ENCODE data around the gene AARSD1. TPM values are rescaled to one million over a fixed set of nuclear protein-coding genes. Genes with fewer than 3 reads are reported as not detected.
"Not testable (repeated sequence)": the region's sequence is repeated elsewhere in the genome, so short reads cannot be mapped to it uniquely, and the experiment has no call there.

The AARSD1 gene
- total RNA-seq, 1 donor from 2014 or later, result 39.6 TPM

- Mint-ChIP-seq H3K4me1 (ENCODE audit: unreplicated experiment) (peaks cover 26% of the 10 kb centered on the region), H3K36me3 (ENCODE audit: low read depth, unreplicated experiment) (peaks cover 11% of the 10 kb centered on the region), H3K9me3 (ENCODE audit: unreplicated experiment) (no peaks in the 10 kb centered on the region), H3K27ac (ENCODE audit: unreplicated experiment) (peak overlapping the region; percentile 85), H3K27me3 (ENCODE audit: unreplicated experiment) (peaks cover 10% of the 10 kb centered on the region), H3K4me3 (ENCODE audit: unreplicated experiment) (peak overlapping the region; percentile 95)
- TF ChIP-seq, protein P1, sequence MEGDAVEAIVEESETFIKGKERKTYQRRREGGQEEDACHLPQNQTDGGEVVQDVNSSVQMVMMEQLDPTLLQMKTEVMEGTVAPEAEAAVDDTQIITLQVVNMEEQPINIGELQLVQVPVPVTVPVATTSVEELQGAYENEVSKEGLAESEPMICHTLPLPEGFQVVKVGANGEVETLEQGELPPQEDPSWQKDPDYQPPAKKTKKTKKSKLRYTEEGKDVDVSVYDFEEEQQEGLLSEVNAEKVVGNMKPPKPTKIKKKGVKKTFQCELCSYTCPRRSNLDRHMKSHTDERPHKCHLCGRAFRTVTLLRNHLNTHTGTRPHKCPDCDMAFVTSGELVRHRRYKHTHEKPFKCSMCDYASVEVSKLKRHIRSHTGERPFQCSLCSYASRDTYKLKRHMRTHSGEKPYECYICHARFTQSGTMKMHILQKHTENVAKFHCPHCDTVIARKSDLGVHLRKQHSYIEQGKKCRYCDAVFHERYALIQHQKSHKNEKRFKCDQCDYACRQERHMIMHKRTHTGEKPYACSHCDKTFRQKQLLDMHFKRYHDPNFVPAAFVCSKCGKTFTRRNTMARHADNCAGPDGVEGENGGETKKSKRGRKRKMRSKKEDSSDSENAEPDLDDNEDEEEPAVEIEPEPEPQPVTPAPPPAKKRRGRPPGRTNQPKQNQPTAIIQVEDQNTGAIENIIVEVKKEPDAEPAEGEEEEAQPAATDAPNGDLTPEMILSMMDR (IDR thresholded peaks at IDR 0.05; ENCODE audit: unreplicated experiment), result no peak
- DNase-seq (ENCODE audit: low spot score), result peak; percentile 40
Observed at GRCh38 chr17:42980766-42981397, 16.6 kb upstream of the AARSD1 start.

DNA sequence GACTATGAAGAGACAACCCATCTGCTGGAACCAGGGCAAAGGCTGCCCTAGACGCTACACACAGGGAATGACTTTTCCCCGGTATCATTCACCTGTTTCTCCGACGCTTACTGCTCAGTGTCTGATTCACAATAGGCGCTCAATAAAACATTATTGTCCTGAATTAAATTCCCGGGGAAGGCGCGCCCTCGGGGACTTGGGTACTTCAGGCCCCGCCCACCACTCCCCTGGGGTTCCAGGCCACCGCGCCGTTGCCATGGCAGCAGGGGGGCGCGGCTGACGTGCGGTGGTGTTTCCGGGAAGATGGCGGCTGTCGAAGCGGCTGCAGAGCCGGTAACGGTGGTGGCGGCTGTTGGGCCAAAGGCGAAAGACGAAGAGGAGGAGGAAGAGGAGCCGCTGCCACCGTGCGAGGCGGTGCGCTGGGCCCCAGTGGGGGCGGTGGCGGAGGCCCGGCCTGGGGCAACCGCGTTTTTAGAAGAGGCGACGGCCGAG, 16.1 kb upstream of the AARSD1 start, which contains the start of gene RUNDC1:
Gene RUNDC1, plus strand, starts transcription at position 292 of the 492 bp plus-strand sequence. Its CDS starts 12 bp downstream, at position 304.
- TF ChIP-seq, protein P1 (IDR thresholded peaks at IDR 0.05; ENCODE audit: unreplicated experiment), result no peak
- peaks cover 10% of the 10 kb centered on the region for H3K36me3 Mint-ChIP-seq (ENCODE audit: low read depth, unreplicated experiment)
- H3K9me3 Mint-ChIP-seq (ENCODE audit: unreplicated experiment), result no peaks in the 10 kb centered on the region
- H3K27me3 Mint-ChIP-seq (ENCODE audit: unreplicated experiment), result peaks cover 10% of the 10 kb centered on the region
- peak within 1 kb of the TSS; percentile 98 for H3K4me3 Mint-ChIP-seq (ENCODE audit: unreplicated experiment)
- H3K4me1 Mint-ChIP-seq (ENCODE audit: unreplicated experiment), result peaks cover 26% of the 10 kb centered on the region
- DNase-seq (ENCODE audit: low spot score), result peak; percentile 90
- peak within 1 kb of the TSS; percentile 94 for H3K27ac Mint-ChIP-seq (ENCODE audit: unreplicated experiment)

DNA sequence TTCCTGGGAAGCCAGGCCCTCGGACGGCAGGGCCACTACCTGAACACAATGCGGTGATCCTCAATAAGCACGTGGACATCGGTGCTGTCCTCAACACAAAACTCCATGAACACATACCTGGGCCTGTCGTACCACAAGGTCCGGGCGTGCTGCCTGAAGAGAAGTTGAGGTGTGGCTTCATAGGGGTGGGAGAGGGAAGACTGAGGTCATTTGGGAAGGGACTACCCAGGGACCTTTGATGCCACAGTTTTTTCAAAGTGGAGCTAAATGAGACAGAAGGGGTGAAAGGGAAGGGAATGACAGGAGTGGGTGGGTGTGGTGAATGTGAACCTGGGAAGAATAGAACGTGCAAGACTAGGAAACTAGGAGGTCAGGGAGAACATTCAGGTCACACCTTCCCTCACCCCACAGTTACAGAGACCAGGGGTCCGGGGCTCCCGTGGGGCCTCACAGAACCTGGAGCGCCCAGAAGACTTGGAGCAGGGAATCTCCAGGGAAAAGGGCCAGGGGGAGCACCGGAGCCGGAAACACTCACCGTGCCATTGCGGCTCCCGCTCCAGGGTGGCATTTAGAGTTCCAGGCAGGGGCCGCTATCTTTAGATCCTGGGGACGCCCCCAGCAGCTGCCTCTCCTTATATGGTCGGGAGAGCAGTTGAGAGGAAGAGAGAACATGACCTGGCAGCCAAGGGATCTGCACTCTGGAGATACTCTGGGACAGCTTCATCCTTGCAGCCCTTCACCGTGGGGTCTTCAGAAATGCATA, 15.4 kb upstream of the AARSD1 start, which contains the start of gene PTGES3L:
Gene PTGES3L, minus strand, starts transcription at position 570 of the 763 bp plus-strand sequence. Its CDS starts 27 bp downstream, at position 543.
- H3K27me3 Mint-ChIP-seq (ENCODE audit: unreplicated experiment), result peaks cover 10% of the 10 kb centered on the region
- peaks cover 7% of the 10 kb centered on the region for H3K36me3 Mint-ChIP-seq (ENCODE audit: low read depth, unreplicated experiment)
- DNase-seq (ENCODE audit: low spot score), result peak; percentile 41
- TF ChIP-seq, protein P1 (IDR thresholded peaks at IDR 0.05; ENCODE audit: unreplicated experiment), result no peak
- H3K4me3 Mint-ChIP-seq (ENCODE audit: unreplicated experiment), result peak within 1 kb of the TSS; percentile 98
- H3K27ac Mint-ChIP-seq (ENCODE audit: unreplicated experiment), result peak within 1 kb of the TSS; percentile 94
- H3K4me1 Mint-ChIP-seq (ENCODE audit: unreplicated experiment), result peaks cover 22% of the 10 kb centered on the region
- no peaks in the 10 kb centered on the region for H3K9me3 Mint-ChIP-seq (ENCODE audit: unreplicated experiment)

GRCh38 chr17:42975701-42976100, 11.4 kb upstream of the AARSD1 start:
- H3K9me3 Mint-ChIP-seq (ENCODE audit: unreplicated experiment); DNase-seq (ENCODE audit: low spot score); H3K27me3 Mint-ChIP-seq (ENCODE audit: unreplicated experiment); H3K4me3 Mint-ChIP-seq (ENCODE audit: unreplicated experiment); H3K27ac Mint-ChIP-seq (ENCODE audit: unreplicated experiment); H3K4me1 Mint-ChIP-seq (ENCODE audit: unreplicated experiment); H3K36me3 Mint-ChIP-seq (ENCODE audit: low read depth, unreplicated experiment): not testable (repeated sequence)

- peaks cover 7% of the 10 kb centered on the region for H3K4me1 Mint-ChIP-seq (ENCODE audit: unreplicated experiment)
Observed at GRCh38 chr17:42975265-42975664, 11.0 kb upstream of the AARSD1 start.

DNA sequence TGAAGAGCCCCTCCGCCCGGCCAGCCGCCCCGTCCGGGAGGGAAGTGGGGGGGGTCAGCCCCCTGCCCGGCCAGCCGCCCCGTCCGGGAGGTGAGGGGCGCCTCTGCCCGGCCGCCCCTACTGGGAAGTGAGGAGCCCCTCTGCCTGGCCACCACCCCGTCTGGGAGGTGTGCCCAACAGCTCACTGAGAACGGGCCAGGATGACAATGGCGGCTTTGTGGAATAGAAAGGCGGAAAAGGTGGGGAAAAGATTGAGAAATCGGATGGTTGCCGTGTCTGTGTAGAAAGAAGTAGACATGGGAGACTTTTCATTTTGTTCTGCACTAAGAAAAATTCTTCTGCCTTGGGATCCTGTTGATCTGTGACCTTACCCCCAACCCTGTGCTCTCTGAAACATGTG, 9.1 kb upstream of the AARSD1 start:
- H3K27ac Mint-ChIP-seq (ENCODE audit: unreplicated experiment); H3K27me3 Mint-ChIP-seq (ENCODE audit: unreplicated experiment); H3K36me3 Mint-ChIP-seq (ENCODE audit: low read depth, unreplicated experiment); H3K9me3 Mint-ChIP-seq (ENCODE audit: unreplicated experiment); H3K4me1 Mint-ChIP-seq (ENCODE audit: unreplicated experiment); DNase-seq (ENCODE audit: low spot score); H3K4me3 Mint-ChIP-seq (ENCODE audit: unreplicated experiment): not testable (repeated sequence)

More at GRCh38 chr17:42975265-42975664, 11.0 kb upstream of the AARSD1 start:
- peaks cover 7% of the 10 kb centered on the region for H3K36me3 Mint-ChIP-seq (ENCODE audit: low read depth, unreplicated experiment)
- no peaks in the 10 kb centered on the region for H3K9me3 Mint-ChIP-seq (ENCODE audit: unreplicated experiment)
- TF ChIP-seq, protein P1 (IDR thresholded peaks at IDR 0.05; ENCODE audit: unreplicated experiment), result no peak
- DNase-seq (ENCODE audit: low spot score), result no peak
- no peak overlapping the region for H3K4me3 Mint-ChIP-seq (ENCODE audit: unreplicated experiment)
- no peak overlapping the region for H3K27ac Mint-ChIP-seq (ENCODE audit: unreplicated experiment)
- peaks cover 4% of the 10 kb centered on the region for H3K27me3 Mint-ChIP-seq (ENCODE audit: unreplicated experiment)

Measured in endothelial cell (in vitro differentiated cells).